ENCODE data around the gene TAS2R9.
"Not testable (repeated sequence)": the region's sequence is repeated elsewhere in the genome, so short reads cannot be mapped to it uniquely, and the experiment has no call there.

Gene TAS2R9

GRCh38 chr12:10802587-10802986 lies 7.4 kb downstream of the TAS2R9 start, which contains the start of gene TAS2R7:
TAS2R7 (minus strand) TSS chr12:10802627; CDS start chr12:10802570, 57 bp downstream.
- no peak for DNase-seq (ENCODE audit: low read depth)
- no peak for TF ChIP-seq CTCF (conservative IDR thresholded peaks at IDR 0.05; ENCODE audit: low read depth, low read length)
- no peak within 1 kb of the TSS for H3K4me3 ChIP-seq (ENCODE audit: low read depth, low read length)

- TF ChIP-seq CTCF (conservative IDR thresholded peaks at IDR 0.05; ENCODE audit: low read depth, low read length): no peak
- no peak overlapping the region for H3K4me3 ChIP-seq (ENCODE audit: low read depth, low read length)
- DNase-seq (ENCODE audit: low read depth): no peak
Observed at GRCh38 chr12:10801741-10802140, 8.2 kb downstream of the TAS2R9 start.

- TF ChIP-seq CTCF (conservative IDR thresholded peaks at IDR 0.05; ENCODE audit: low read depth, low read length): no peak
- H3K4me3 ChIP-seq (ENCODE audit: low read depth, low read length): no peak overlapping the region
- DNase-seq (ENCODE audit: low read depth): no peak
Observed at GRCh38 chr12:10794222-10794621, 15.7 kb downstream of the TAS2R9 start.

- DNase-seq (ENCODE audit: low read depth): not testable (repeated sequence)
Observed at GRCh38 chr12:10791769-10792168, 18.2 kb downstream of the TAS2R9 start.

GRCh38 chr12:10783252-10783651 lies 26.7 kb downstream of the TAS2R9 start:
- TF ChIP-seq CTCF (conservative IDR thresholded peaks at IDR 0.05; ENCODE audit: low read depth, low read length): no peak
- no peak overlapping the region for H3K4me3 ChIP-seq (ENCODE audit: low read depth, low read length)
- DNase-seq (ENCODE audit: low read depth): peak; percentile 11

More at GRCh38 chr12:10791769-10792168, 18.2 kb downstream of the TAS2R9 start:
- H3K4me3 ChIP-seq (ENCODE audit: low read depth, low read length): not testable (repeated sequence)

- TF ChIP-seq CTCF (conservative IDR thresholded peaks at IDR 0.05; ENCODE audit: low read depth, low read length): no peak
- no peak overlapping the region for H3K4me3 ChIP-seq (ENCODE audit: low read depth, low read length)
- DNase-seq (ENCODE audit: low read depth): no peak
Observed at GRCh38 chr12:10779103-10779502, 30.9 kb downstream of the TAS2R9 start.

- peak; percentile 73 for DNase-seq (ENCODE audit: low read depth)
- peak; percentile 68 for TF ChIP-seq CTCF (conservative IDR thresholded peaks at IDR 0.05; ENCODE audit: low read depth, low read length)
- H3K4me3 ChIP-seq (ENCODE audit: low read depth, low read length): no peak overlapping the region
Observed at GRCh38 chr12:10771132-10771733, 38.7 kb downstream of the TAS2R9 start.

Measured in choroid plexus epithelial cell (primary cell).